Astrocyte (in vitro differentiated cells and primary cell): ENCODE results near the gene SNRNP70.

Experiments used
- CTCF ChIP-seq: IDR thresholded peaks from 2 replicates; pipeline ENCODE4 v1.5.1; 2011; ENCODE audit warnings: low read depth, mild to moderate bottlenecking, inconsistent platforms, low read length, moderate library complexity; ENCODE audit not compliant: insufficient read depth
- EZH2 ChIP-seq: IDR thresholded peaks from 2 replicates; pipeline ENCODE4 v1.6.1; 2012; ENCODE audit warnings: mild to moderate bottlenecking, low read length, inconsistent platforms; ENCODE audit not compliant: insufficient read depth

DNA sequence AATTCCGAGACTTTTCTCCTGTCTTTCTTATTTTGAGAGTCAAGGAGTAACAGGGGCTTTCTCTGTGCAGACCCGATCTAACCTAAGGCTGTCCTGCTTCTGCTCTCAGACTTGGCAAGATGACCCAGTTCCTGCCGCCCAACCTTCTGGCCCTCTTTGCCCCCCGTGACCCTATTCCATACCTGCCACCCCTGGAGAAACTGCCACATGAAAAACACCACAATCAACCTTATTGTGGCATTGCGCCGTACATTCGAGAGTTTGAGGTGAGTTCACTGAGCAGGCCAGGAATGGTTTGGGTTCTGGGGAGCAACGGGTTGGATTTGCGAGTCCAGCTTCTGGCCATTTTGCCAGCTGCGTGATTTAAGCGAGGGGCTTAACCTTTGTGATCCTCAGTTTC, 1.0 kb downstream of the SNRNP70 start:
- TF ChIP-seq EZH2: no peak
- no peak for TF ChIP-seq CTCF
